ENCODE measurements around the gene FLG2.

GRCh38 chr1:152380932-152381331 lies 21.1 kb upstream of the FLG2 start:
- TF ChIP-seq, protein P1, sequence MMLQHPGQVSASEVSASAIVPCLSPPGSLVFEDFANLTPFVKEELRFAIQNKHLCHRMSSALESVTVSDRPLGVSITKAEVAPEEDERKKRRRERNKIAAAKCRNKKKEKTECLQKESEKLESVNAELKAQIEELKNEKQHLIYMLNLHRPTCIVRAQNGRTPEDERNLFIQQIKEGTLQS (CRISPR knock-in tag; conservative IDR thresholded peaks at IDR 0.05), result no peak
- TF ChIP-seq, protein P2, sequence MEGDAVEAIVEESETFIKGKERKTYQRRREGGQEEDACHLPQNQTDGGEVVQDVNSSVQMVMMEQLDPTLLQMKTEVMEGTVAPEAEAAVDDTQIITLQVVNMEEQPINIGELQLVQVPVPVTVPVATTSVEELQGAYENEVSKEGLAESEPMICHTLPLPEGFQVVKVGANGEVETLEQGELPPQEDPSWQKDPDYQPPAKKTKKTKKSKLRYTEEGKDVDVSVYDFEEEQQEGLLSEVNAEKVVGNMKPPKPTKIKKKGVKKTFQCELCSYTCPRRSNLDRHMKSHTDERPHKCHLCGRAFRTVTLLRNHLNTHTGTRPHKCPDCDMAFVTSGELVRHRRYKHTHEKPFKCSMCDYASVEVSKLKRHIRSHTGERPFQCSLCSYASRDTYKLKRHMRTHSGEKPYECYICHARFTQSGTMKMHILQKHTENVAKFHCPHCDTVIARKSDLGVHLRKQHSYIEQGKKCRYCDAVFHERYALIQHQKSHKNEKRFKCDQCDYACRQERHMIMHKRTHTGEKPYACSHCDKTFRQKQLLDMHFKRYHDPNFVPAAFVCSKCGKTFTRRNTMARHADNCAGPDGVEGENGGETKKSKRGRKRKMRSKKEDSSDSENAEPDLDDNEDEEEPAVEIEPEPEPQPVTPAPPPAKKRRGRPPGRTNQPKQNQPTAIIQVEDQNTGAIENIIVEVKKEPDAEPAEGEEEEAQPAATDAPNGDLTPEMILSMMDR (IDR thresholded peaks at IDR 0.05), result no peak
- no peak for TF ChIP-seq SMAD3 (CRISPR knock-in tag; IDR thresholded peaks at IDR 0.05; ENCODE audit: borderline replicate concordance)
- TF ChIP-seq E2F5 (CRISPR knock-in tag; IDR thresholded peaks at IDR 0.05), result no peak
- TF ChIP-seq, protein P3, sequence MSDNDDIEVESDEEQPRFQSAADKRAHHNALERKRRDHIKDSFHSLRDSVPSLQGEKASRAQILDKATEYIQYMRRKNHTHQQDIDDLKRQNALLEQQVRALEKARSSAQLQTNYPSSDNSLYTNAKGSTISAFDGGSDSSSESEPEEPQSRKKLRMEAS (CRISPR knock-in tag; IDR thresholded peaks at IDR 0.05), result no peak
- no peak for TF ChIP-seq NFE2L1 (CRISPR knock-in tag; IDR thresholded peaks at IDR 0.05)
- TF ChIP-seq ZNF416 (CRISPR knock-in tag; IDR thresholded peaks at IDR 0.05), result no peak
- TF ChIP-seq NR2C2 (CRISPR knock-in tag; IDR thresholded peaks at IDR 0.05), result no peak
- TF ChIP-seq RELA (CRISPR knock-in tag; IDR thresholded peaks at IDR 0.05; ENCODE audit: borderline replicate concordance), result no peak
- no peak for TF ChIP-seq ZBTB43 (CRISPR knock-in tag; IDR thresholded peaks at IDR 0.05)
